ENCODE results near the gene ATAD2B. TPM values are rescaled to one million over a fixed set of nuclear protein-coding genes. Genes with fewer than 3 reads are reported as not detected.
A peak's percentile ranks its signal among the peaks of the same experiment; 100 is the strongest.

ATAD2B gene
- total and polyA plus RNA-seq, 2 of the 4 experiments (the other 2 are of a cell fraction), result 1.5 to 5.0 TPM

DNA sequence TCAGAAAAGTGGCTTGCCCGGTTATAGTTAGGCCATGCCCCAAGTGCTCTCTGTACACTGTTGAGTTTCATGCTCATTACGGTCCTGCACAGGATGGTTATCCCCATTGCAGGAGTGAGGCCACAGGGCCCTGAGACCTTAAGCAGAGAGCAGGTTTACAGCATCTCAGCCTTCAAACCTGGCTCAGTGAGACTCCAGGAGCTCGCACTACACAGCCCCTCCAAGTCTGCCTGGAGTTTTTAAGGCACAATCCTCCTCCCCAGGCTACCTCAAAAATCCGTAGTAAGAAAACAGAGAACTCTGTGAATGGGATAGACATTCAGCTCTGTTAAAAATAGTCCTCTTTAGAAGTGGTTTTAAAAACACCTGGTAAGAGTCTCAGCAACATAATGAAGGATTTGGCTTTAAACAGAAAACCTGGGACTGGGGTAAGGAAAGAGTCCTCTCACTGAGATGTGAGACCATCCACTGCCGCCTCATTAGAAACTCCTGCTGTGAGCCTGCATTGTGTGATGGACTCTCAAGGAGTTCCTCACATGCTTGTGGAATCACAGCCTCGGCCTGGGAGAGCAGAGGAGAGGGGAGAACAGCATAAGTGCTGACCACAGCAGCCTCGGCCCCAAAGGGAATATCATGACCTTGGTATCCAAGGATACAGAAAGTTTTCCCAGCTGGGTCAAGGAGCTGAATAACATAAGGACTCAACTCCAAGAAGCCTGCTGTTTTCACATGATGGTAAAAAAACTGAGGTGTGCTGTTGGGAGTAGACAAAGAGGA, 214.8 kb downstream of the ATAD2B start:
- POLR2A ChIA-PET (ENCODE audit: unreplicated experiment), result no interaction called here
- Histone ChIP-seq H2AFZ (replicated peaks; ENCODE audit: low read length, poor library complexity) (no peak overlapping the region), H2BK5ac (ENCODE audit: low read depth, low read length, poor library complexity, severe bottlenecking) (no peak overlapping the region), H2BK20ac (ENCODE audit: low read depth, low read length) (no peak overlapping the region), H2BK120ac (ENCODE audit: low read depth, low read length) (no peak overlapping the region), H3K4ac (ENCODE audit: low read depth, low read length) (0 out of 2 replicates have a peak overlapping the region, but pooled peaks have one; percentile 6), H3K4me3 (ENCODE audit: insufficient read depth, low read depth, low read length) (no peak overlapping the region), H3K4me1 (ENCODE audit: control insufficient read depth, insufficient read depth, low read length) (no peaks in the 10 kb centered on the region), H4K20me1 (ENCODE audit: insufficient read depth, low read length) (no peaks in the 10 kb centered on the region), H3K9me3 (ENCODE audit: control insufficient read depth, insufficient read depth, low read length) (no peaks in the 10 kb centered on the region), H3K23ac (ENCODE audit: low read depth, low read length) (no peak overlapping the region), H3K56ac (ENCODE audit: extremely low read depth, insufficient read depth, low read length) (no peak overlapping the region), H4K5ac (ENCODE audit: low read depth, low read length) (no peak overlapping the region), H2BK15ac (ENCODE audit: low read depth, low read length) (no peak overlapping the region), H4K8ac (ENCODE audit: low read depth in 2 of 2, low read length in 2 of 2) (no peak overlapping the region), H3K27me3 (ENCODE audit: control insufficient read depth, insufficient read depth, low read length) (no peaks in the 10 kb centered on the region), H3K4me2 (ENCODE audit: low read depth, low read length) (no peak overlapping the region), H3K36me3 (ENCODE audit: control insufficient read depth, insufficient read depth, low read length) (peaks cover 8% of the 10 kb centered on the region), H3K9me1 (ENCODE audit: insufficient read depth, low read length) (peaks cover 9% of the 10 kb centered on the region; the same call in 1 of the 2 replicates), H3K79me1 (ENCODE audit: low read depth in 1 of 2, low read length in 2 of 2) (peaks cover 0 to 7% of the 10 kb centered on the region in 2 experiments; a peak in 2 of 4 replicates), H3K18ac (ENCODE audit: low read depth, low read length) (no peak overlapping the region), H3K9ac (ENCODE audit: low read depth, low read length) (no peak overlapping the region), H3K14ac (replicated peaks; ENCODE audit: low read depth, low read length) (no peak overlapping the region), H2AK9ac (replicated peaks; ENCODE audit: low read depth, low read length, poor library complexity) (no peak overlapping the region), H4K91ac (ENCODE audit: insufficient read depth, low read depth, low read length) (no peak overlapping the region), H2AK5ac (ENCODE audit: low read depth, low read length) (no peak overlapping the region), H3K27ac (ENCODE audit: insufficient read depth, low read length) (no peak overlapping the region)
- peak; percentile 49 for ATAC-seq (ENCODE audit: low read depth)
- 87% methylated on average over 3 of the region's 7 CpGs; no CpG with 5 or more reads in 1 of the 2 experiments for WGBS, 2 experiments (ENCODE audit: extremely low coverage in 2 of 2, insufficient read length in 1 of 2)
- no TSS peak for BruUV-seq (replicated peaks)
- intact Hi-C loops (cut with micrococcal nuclease) (no loop called here), dilution Hi-C loops (cut with HindIII; ENCODE audit: low sequenced_read_pairs, unreplicated experiment) (no loop called here), in situ Hi-C loops (cut with MboI; ENCODE audit: low sequenced_read_pairs) (no loop called here)
- peak; percentile 10 for DNase-seq
- CTCF ChIA-PET, result interaction anchor here (0.6 kb wide), 1 partner anchor 46 kb away, joined by 3 read pairs; no protein-coding TSS in a partner anchor
- no peak for TF ChIP-seq RCOR1 (IDR thresholded peaks at IDR 0.05; ENCODE audit: insufficient replicate concordance, low read length)
- no peak for TF ChIP-seq MAZ (IDR thresholded peaks at IDR 0.05; ENCODE audit: borderline replicate concordance, low read depth, low read length)
- TF ChIP-seq MAFK (IDR thresholded peaks at IDR 0.05; ENCODE audit: low read depth, low read length), result no peak
- TF ChIP-seq, protein P1, sequence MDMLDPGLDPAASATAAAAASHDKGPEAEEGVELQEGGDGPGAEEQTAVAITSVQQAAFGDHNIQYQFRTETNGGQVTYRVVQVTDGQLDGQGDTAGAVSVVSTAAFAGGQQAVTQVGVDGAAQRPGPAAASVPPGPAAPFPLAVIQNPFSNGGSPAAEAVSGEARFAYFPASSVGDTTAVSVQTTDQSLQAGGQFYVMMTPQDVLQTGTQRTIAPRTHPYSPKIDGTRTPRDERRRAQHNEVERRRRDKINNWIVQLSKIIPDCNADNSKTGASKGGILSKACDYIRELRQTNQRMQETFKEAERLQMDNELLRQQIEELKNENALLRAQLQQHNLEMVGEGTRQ (IDR thresholded peaks at IDR 0.05; ENCODE audit: low read depth, low read length), result no peak
- TF ChIP-seq, protein P2, sequence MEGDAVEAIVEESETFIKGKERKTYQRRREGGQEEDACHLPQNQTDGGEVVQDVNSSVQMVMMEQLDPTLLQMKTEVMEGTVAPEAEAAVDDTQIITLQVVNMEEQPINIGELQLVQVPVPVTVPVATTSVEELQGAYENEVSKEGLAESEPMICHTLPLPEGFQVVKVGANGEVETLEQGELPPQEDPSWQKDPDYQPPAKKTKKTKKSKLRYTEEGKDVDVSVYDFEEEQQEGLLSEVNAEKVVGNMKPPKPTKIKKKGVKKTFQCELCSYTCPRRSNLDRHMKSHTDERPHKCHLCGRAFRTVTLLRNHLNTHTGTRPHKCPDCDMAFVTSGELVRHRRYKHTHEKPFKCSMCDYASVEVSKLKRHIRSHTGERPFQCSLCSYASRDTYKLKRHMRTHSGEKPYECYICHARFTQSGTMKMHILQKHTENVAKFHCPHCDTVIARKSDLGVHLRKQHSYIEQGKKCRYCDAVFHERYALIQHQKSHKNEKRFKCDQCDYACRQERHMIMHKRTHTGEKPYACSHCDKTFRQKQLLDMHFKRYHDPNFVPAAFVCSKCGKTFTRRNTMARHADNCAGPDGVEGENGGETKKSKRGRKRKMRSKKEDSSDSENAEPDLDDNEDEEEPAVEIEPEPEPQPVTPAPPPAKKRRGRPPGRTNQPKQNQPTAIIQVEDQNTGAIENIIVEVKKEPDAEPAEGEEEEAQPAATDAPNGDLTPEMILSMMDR (conservative IDR thresholded peaks at IDR 0.05; ENCODE audit: low read depth, low read length), result no peak
- TF ChIP-seq CEBPB (IDR thresholded peaks at IDR 0.05; ENCODE audit: low read depth, low read length), result no peak
- no peak for TF ChIP-seq RAD21 (IDR thresholded peaks at IDR 0.05; ENCODE audit: low read length)
- TF ChIP-seq POLR2A (IDR thresholded peaks at IDR 0.05; ENCODE audit: low read depth, low read length), result no peak
- TF ChIP-seq RFX5 (IDR thresholded peaks at IDR 0.05; ENCODE audit: low read depth, low read length), result no peak
- no peak for TF ChIP-seq BHLHE40 (IDR thresholded peaks at IDR 0.05; ENCODE audit: low read depth, low read length)
- TF ChIP-seq CHD1 (IDR thresholded peaks at IDR 0.05; ENCODE audit: low read depth, low read length), result no peak
- TF ChIP-seq, protein P3, sequence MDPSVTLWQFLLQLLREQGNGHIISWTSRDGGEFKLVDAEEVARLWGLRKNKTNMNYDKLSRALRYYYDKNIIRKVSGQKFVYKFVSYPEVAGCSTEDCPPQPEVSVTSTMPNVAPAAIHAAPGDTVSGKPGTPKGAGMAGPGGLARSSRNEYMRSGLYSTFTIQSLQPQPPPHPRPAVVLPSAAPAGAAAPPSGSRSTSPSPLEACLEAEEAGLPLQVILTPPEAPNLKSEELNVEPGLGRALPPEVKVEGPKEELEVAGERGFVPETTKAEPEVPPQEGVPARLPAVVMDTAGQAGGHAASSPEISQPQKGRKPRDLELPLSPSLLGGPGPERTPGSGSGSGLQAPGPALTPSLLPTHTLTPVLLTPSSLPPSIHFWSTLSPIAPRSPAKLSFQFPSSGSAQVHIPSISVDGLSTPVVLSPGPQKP (IDR thresholded peaks at IDR 0.05; ENCODE audit: borderline replicate concordance, low read depth, low read length), result no peak
- TF ChIP-seq SMC3 (IDR thresholded peaks at IDR 0.05; ENCODE audit: low read depth, low read length), result no peak
- no peak for TF ChIP-seq NFE2L2 (IDR thresholded peaks at IDR 0.05; ENCODE audit: low read depth, low read length)
- no peak for TF ChIP-seq MXI1 (IDR thresholded peaks at IDR 0.05; ENCODE audit: borderline replicate concordance, low read depth, low read length)
